ENCODE results near the gene CDC42SE2. TPM values are rescaled to one million over a fixed set of nuclear protein-coding genes. Genes with fewer than 3 reads are reported as not detected.
A peak's percentile ranks its signal among the peaks of the same experiment; 100 is the strongest.

The CDC42SE2 gene
- polyA plus RNA-seq, 3 donors = 34.4 to 135 (median 92.6) TPM

- no peak for DNase-seq
- no peaks in the 10 kb centered on the region for H3K27me3 ChIP-seq (ENCODE audit: control insufficient read depth in 2 of 2, insufficient read depth in 2 of 2, low read length in 2 of 2)
- TF ChIP-seq, protein P1, sequence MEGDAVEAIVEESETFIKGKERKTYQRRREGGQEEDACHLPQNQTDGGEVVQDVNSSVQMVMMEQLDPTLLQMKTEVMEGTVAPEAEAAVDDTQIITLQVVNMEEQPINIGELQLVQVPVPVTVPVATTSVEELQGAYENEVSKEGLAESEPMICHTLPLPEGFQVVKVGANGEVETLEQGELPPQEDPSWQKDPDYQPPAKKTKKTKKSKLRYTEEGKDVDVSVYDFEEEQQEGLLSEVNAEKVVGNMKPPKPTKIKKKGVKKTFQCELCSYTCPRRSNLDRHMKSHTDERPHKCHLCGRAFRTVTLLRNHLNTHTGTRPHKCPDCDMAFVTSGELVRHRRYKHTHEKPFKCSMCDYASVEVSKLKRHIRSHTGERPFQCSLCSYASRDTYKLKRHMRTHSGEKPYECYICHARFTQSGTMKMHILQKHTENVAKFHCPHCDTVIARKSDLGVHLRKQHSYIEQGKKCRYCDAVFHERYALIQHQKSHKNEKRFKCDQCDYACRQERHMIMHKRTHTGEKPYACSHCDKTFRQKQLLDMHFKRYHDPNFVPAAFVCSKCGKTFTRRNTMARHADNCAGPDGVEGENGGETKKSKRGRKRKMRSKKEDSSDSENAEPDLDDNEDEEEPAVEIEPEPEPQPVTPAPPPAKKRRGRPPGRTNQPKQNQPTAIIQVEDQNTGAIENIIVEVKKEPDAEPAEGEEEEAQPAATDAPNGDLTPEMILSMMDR (IDR thresholded peaks at IDR 0.05) = no peak
- peak overlapping the region in 1 of 2 donors; percentile 48 for H3K27ac ChIP-seq (ENCODE audit: low read depth in 1 of 2, low read length in 2 of 2)
- no peak overlapping the region for H3K4me3 ChIP-seq (replicated peaks in 1 of 3; ENCODE audit: low read depth in 2 of 3, low read length in 3 of 3)
- Mint-ChIP-seq H3K27ac (peak overlapping the region in 2 of 7 donors; percentile 3 to 24), H3K4me1 (peaks cover 28% of the 10 kb centered on the region), H3K36me3 (peaks cover 20 to 37% of the 10 kb centered on the region in 2 donors), H3K9me3 (peaks cover 0 to 1% (median 0%) of the 10 kb centered on the region in 7 donors), H3K27me3 (ENCODE audit: low read depth in 3 of 3) (no peaks in the 10 kb centered on the region), H3K4me3 (no peak overlapping the region)
- H3K79me2 ChIP-seq (ENCODE audit: insufficient read depth, low read length) = peaks cover 98% of the 10 kb centered on the region
- H3K36me3 ChIP-seq (replicated peaks in 1 of 2; ENCODE audit: control insufficient read depth in 1 of 2, insufficient read depth in 2 of 2, low read length in 2 of 2) = peaks cover 23 to 38% of the 10 kb centered on the region in 2 donors
- H3K4me1 ChIP-seq (ENCODE audit: control insufficient read depth in 1 of 2, insufficient read depth in 2 of 2, low read length in 2 of 2) = peaks cover 0 to 6% of the 10 kb centered on the region in 2 donors
- H4K20me1 ChIP-seq (ENCODE audit: insufficient read depth, low read length) = peaks cover 97% of the 10 kb centered on the region
- no peaks in the 10 kb centered on the region for H3K9me3 ChIP-seq (replicated peaks in 1 of 2; ENCODE audit: control insufficient read depth in 1 of 2, insufficient read depth in 1 of 2, low read length in 2 of 2)
- H3K9ac ChIP-seq (ENCODE audit: insufficient read depth, low read length, poor library complexity, severe bottlenecking) = no peak overlapping the region
- no CpG with 5 or more reads among the region's 2 CpGs for WGBS (ENCODE audit: insufficient coverage)
- H3K4me2 ChIP-seq (replicated peaks; ENCODE audit: extremely low read depth, low read length, poor library complexity, severe bottlenecking) = no peak overlapping the region
- intact Hi-C loops (cut with micrococcal nuclease) = no loop called here
- no peak overlapping the region for H2AFZ ChIP-seq (ENCODE audit: insufficient read depth, low read depth, low read length, poor library complexity, severe bottlenecking)
Observed at GRCh38 chr5:131316026-131316425, 52.2 kb downstream of the CDC42SE2 start.

DNA sequence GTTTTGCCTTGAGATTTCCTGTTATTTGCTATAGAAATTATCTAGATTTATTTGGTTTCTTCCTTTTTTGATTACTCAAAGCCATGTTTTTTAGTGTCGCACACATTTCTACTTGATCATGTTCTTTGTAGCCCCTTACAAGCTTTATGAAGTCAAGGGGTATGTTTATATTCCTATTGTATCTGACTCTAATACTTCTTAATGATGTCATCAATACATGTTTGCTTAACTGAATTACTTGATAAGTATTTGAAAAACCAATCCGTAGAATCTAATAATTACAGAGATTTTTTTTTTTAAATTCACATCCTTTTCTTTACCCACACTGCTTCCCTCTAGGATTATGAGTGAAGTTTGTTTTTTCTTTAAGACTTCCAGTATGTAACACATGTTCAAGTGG, 53.0 kb downstream of the CDC42SE2 start:
- H4K20me1 ChIP-seq (ENCODE audit: insufficient read depth, low read length) = peaks cover 100% of the 10 kb centered on the region
- intact Hi-C loops (cut with micrococcal nuclease) = no loop called here
- no CpG with 5 or more reads among the region's 2 CpGs for WGBS (ENCODE audit: insufficient coverage)
- H3K27me3 ChIP-seq (ENCODE audit: control insufficient read depth in 2 of 2, insufficient read depth in 2 of 2, low read length in 2 of 2) = no peaks in the 10 kb centered on the region
- H3K27ac ChIP-seq (ENCODE audit: low read depth in 1 of 2, low read length in 2 of 2) = no peak overlapping the region
- H3K36me3 ChIP-seq (replicated peaks in 1 of 2; ENCODE audit: control insufficient read depth in 1 of 2, insufficient read depth in 2 of 2, low read length in 2 of 2) = peaks cover 23 to 38% of the 10 kb centered on the region in 2 donors
- no peak overlapping the region for H3K9ac ChIP-seq (ENCODE audit: insufficient read depth, low read length, poor library complexity, severe bottlenecking)
- no peak for DNase-seq
- TF ChIP-seq, protein P1 (IDR thresholded peaks at IDR 0.05) = no peak
- Mint-ChIP-seq H3K4me1 (peaks cover 22% of the 10 kb centered on the region), H3K9me3 (peaks cover 0 to 1% (median 0%) of the 10 kb centered on the region in 7 donors), H3K4me3 (no peak overlapping the region), H3K27ac (peak overlapping the region in 2 of 7 donors; percentile 42 to 56), H3K36me3 (peaks cover 24 to 42% of the 10 kb centered on the region in 2 donors), H3K27me3 (ENCODE audit: low read depth in 3 of 3) (no peaks in the 10 kb centered on the region)
- H3K9me3 ChIP-seq (replicated peaks in 1 of 2; ENCODE audit: control insufficient read depth in 1 of 2, insufficient read depth in 1 of 2, low read length in 2 of 2) = no peaks in the 10 kb centered on the region
- H3K4me1 ChIP-seq (ENCODE audit: control insufficient read depth in 1 of 2, insufficient read depth in 2 of 2, low read length in 2 of 2) = peaks cover 0 to 6% of the 10 kb centered on the region in 2 donors
- H2AFZ ChIP-seq (ENCODE audit: insufficient read depth, low read depth, low read length, poor library complexity, severe bottlenecking) = no peak overlapping the region
- no peak overlapping the region for H3K4me3 ChIP-seq (replicated peaks in 1 of 3; ENCODE audit: low read depth in 2 of 3, low read length in 3 of 3)
- peaks cover 99% of the 10 kb centered on the region for H3K79me2 ChIP-seq (ENCODE audit: insufficient read depth, low read length)
- H3K4me2 ChIP-seq (replicated peaks; ENCODE audit: extremely low read depth, low read length, poor library complexity, severe bottlenecking) = no peak overlapping the region
